ENCODE measurements around the gene ISOC2. TPM values are rescaled to one million over a fixed set of nuclear protein-coding genes. Genes with fewer than 3 reads are reported as not detected.
A peak's percentile ranks its signal among the peaks of the same experiment; 100 is the strongest.

Gene ISOC2
- total RNA-seq, 2 experiments from 2014 or later, result 28.2 to 35.7 TPM

DNA sequence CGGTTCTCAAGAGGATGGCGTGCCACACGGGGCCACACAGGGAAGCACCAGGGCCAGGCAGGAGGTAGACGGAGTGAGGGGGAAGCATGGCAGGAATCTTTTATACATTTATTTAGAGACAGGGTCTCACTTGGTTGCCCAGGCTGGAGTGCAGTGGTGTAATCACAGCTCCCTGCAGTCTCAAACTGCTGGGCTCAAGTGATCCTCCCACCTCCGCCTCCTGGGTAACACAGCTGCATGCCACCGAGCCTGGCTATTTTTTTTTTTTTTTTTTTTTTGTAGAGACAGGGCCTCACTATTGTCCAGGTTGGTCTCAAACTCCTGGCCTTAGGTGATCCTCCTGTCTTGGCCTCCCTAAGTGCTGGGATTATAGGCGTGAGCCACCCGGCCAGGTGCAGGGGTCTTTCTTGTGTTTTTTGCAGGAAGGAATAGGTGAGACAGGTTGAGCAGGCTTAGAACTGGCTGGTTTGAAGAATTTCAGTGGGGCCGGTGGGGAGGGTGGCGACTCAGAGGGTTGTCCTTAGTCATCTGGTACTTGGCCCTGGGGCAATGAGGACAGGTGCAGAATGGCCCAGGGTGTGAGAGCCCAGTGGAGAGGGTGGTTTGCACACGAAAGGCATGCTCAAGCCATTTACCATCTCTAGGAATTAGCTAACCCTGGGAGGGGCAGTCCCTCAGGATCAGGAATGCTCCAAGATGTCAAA is 34.4 kb upstream of the ISOC2 start:
- Mint-ChIP-seq H3K4me3 (no peak overlapping the region), H3K4me1 (no peaks in the 10 kb centered on the region), H3K9me3 (ENCODE audit: low read depth) (no peaks in the 10 kb centered on the region), H3K27ac (no peak overlapping the region), H3K36me3 (no peaks in the 10 kb centered on the region), H3K27me3 (peaks cover 5% of the 10 kb centered on the region)
- DNase-seq, result no peak
- CTCF ChIA-PET, result no interaction called here
- no peak for ATAC-seq

DNA sequence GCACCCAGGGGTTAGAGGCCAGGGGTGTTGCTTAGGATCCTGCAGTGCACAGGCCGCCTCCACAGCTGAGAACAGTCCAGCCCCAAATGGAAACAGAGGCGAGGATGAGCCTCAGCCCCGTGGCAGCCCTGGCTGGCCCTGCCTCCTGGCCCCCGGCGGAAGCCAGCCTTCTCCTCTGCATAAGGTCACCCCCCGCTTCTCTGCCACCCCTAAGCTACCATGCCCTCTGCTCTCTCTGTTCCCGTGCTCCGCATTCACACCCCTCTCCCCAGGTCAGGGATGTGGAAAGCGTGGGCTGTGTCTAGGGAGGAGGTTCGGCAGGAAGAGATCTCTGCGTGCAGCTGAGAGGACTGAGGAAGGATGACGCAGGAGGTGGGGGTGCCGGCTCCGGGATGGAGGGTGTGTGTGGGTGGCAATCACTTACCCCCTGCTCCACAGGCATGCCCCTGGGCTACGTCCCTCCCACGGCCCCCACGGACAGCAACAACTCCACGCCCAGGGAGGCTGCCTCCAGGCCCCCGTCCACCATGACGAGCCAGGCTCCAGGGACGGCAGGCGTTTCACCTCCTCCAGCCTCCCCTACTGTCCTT is 32.8 kb upstream of the ISOC2 start:
- Mint-ChIP-seq H3K4me1 (no peaks in the 10 kb centered on the region), H3K27me3 (peaks cover 5% of the 10 kb centered on the region), H3K27ac (no peak overlapping the region), H3K9me3 (ENCODE audit: low read depth) (no peaks in the 10 kb centered on the region), H3K36me3 (no peaks in the 10 kb centered on the region), H3K4me3 (peak overlapping the region; percentile 21)
- DNase-seq (no peak), ATAC-seq (peak; percentile 57)
- CTCF ChIA-PET, result interaction anchor here (0.9 to 6.4 kb wide), 4 partner anchors 10 to 137 kb away, joined by 3 to 45 read pairs (median 4); partner anchors contain the start of gene ZNF628

DNA sequence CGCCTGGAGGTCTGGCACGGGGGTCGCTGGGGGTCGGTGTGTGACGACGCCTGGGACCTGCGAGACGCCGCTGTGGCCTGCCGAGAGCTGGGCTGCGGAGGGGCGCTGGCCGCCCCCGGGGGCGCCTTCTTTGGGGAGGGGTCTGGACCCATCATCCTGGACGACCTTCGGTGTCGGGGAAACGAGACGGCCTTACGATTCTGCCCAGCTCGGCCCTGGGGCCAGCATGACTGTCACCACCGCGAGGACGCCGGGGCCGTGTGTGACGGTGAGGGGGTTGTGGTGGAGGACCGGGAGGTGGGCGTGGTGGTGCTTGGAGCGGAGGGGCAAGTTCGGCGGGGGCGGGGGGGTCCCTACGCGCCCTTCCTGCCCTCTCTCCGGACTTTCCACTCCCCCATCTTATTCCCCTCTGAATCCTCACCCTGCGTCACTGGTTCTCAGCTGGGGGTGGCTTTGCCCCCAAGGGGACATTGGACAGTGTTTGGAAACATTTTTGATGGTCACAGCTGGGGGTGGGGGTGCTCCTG is 32.3 kb upstream of the ISOC2 start:
- Mint-ChIP-seq H3K36me3 (no peaks in the 10 kb centered on the region), H3K4me3 (no peak overlapping the region), H3K27me3 (peaks cover 5% of the 10 kb centered on the region), H3K9me3 (ENCODE audit: low read depth) (no peaks in the 10 kb centered on the region), H3K4me1 (no peaks in the 10 kb centered on the region), H3K27ac (no peak overlapping the region)
- ATAC-seq (no peak), DNase-seq (no peak)
- CTCF ChIA-PET, result interaction anchor here (0.9 to 6.4 kb wide), 5 partner anchors 8 to 192 kb away, joined by 3 to 45 read pairs (median 3); partner anchors contain the start of gene ZNF628

DNA sequence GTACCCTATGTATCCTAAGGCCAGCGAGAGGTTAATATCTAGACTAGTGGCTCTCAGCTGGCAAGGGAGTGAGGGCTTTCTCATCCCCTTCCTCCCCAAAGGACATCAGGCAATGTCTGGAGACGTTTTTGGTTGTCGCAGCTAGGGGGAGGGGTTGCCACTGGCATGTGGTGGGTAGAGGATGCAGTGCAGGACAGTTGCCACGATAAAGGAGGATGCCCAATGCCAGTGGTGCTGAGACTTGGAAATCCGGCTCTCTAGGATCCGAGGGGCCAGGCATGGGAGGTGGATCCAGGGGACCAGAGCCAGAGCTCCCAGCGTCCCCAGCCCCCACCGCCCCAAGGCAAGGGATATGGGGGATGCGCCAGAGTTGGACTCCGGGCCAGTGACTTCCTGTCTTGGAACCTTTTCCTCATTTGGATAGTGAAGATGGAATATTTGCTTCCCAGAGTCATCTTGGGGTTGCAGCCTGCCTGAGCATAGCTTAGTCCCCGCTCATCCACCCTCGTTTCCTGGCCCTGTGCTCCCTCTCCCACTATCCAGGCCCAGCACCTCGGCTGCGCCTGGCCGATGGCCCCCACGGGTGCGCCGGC is 31.7 kb upstream of the ISOC2 start:
- ATAC-seq, result no peak

DNA sequence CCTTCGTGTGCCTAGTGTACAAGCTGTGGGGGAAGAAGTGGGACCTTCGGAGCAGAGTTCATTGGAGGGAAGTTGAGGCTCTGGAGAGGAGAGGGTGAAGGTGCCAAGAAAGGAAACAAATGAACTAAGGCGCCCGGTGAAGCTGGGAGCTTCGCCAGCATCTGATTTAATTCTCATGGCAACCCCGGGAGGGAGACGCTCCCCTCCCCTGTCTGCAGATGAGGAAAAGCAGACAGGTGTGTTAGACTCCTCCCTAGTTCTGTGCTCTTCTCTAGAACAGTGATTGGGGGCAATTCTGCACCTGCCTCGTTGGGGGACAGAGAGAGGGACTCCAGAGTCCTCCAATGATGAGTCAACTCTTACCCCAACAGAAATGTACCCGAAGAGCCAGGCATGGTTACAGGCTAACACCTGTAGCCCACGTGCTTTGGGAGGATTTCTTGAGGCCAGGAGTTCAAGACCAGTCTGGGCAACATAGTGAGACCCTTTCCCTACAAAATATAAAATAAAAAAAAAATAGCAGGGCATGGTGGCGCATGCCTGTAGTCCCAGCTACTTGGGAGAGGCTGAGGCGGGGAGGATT is 31.0 kb upstream of the ISOC2 start:
- no peaks in the 10 kb centered on the region for H3K4me1 Mint-ChIP-seq
- no peak for ATAC-seq
- no peaks in the 10 kb centered on the region for H3K36me3 Mint-ChIP-seq
- H3K9me3 Mint-ChIP-seq (ENCODE audit: low read depth), result no peaks in the 10 kb centered on the region
- CTCF ChIA-PET, result interaction anchor here (0.8 to 6.4 kb wide), 4 partner anchors 9 to 191 kb away, joined by 3 to 45 read pairs (median 3); no protein-coding TSS in a partner anchor
- H3K4me3 Mint-ChIP-seq, result no peak overlapping the region
- no peak overlapping the region for H3K27ac Mint-ChIP-seq
- H3K27me3 Mint-ChIP-seq, result peaks cover 5% of the 10 kb centered on the region
- DNase-seq, result no peak

More for the DNA sequence above, 31.7 kb upstream of the ISOC2 start:
- H3K4me1 Mint-ChIP-seq, result no peaks in the 10 kb centered on the region
- DNase-seq, result no peak
- H3K9me3 Mint-ChIP-seq (ENCODE audit: low read depth), result no peaks in the 10 kb centered on the region
- CTCF ChIA-PET, result interaction anchor here (0.8 to 6.4 kb wide), 4 partner anchors 8 to 191 kb away, joined by 3 to 45 read pairs (median 3); no protein-coding TSS in a partner anchor
- H3K36me3 Mint-ChIP-seq, result no peaks in the 10 kb centered on the region
- no peak overlapping the region for H3K27ac Mint-ChIP-seq
- H3K4me3 Mint-ChIP-seq, result no peak overlapping the region
- H3K27me3 Mint-ChIP-seq, result peaks cover 5% of the 10 kb centered on the region

DNA sequence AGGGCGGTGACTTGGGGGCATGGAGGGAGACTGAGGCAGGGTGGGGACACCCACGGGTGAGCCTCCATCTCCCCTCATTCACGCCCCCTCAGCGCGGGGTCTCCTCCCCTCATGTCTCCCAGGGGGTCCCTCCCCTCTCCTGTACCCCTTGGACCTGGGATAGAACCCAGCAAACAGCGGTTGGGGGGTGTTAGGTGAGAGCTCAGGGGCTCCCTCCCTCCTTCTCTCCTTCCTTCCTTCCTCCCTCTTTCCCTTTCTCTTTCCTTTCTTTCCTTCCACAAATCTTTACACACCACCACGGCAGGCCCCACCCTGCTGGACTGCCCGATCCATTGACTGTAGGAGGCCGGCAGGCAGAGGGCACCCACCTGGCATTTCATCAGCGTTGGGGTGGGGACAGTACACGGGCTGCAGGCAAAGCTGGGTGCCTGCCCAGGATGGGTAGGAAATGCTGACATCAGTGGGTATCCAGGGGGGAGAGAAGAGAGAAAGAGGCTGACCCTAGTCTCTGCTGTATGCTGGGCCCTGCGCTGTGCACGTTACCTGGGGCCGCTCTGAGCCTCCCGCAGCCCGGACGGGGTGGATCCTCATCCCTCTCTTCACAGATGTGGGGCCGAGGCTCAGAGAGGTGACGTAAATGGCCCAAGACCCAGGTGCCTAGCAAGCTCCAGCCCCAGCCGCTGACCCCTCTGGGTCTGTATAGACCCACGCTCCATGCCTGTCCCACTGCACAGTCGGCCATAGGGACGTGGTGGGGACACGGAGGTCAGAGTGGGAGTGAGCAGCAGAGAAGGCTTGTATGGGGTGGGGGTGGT is 30.3 kb upstream of the ISOC2 start:
- H3K4me1 Mint-ChIP-seq, result no peaks in the 10 kb centered on the region
- CTCF ChIA-PET, result interaction anchor here (1.3 to 6.4 kb wide), 3 partner anchors 13 to 351 kb away, joined by 3 to 45 read pairs (median 4); no protein-coding TSS in a partner anchor
- DNase-seq (no peak), ATAC-seq (no peak)
- no peaks in the 10 kb centered on the region for H3K36me3 Mint-ChIP-seq
- no peak overlapping the region for H3K4me3 Mint-ChIP-seq
- H3K9me3 Mint-ChIP-seq (ENCODE audit: low read depth), result no peaks in the 10 kb centered on the region
- H3K27ac Mint-ChIP-seq, result no peak overlapping the region
- H3K27me3 Mint-ChIP-seq, result peaks cover 5% of the 10 kb centered on the region

DNA sequence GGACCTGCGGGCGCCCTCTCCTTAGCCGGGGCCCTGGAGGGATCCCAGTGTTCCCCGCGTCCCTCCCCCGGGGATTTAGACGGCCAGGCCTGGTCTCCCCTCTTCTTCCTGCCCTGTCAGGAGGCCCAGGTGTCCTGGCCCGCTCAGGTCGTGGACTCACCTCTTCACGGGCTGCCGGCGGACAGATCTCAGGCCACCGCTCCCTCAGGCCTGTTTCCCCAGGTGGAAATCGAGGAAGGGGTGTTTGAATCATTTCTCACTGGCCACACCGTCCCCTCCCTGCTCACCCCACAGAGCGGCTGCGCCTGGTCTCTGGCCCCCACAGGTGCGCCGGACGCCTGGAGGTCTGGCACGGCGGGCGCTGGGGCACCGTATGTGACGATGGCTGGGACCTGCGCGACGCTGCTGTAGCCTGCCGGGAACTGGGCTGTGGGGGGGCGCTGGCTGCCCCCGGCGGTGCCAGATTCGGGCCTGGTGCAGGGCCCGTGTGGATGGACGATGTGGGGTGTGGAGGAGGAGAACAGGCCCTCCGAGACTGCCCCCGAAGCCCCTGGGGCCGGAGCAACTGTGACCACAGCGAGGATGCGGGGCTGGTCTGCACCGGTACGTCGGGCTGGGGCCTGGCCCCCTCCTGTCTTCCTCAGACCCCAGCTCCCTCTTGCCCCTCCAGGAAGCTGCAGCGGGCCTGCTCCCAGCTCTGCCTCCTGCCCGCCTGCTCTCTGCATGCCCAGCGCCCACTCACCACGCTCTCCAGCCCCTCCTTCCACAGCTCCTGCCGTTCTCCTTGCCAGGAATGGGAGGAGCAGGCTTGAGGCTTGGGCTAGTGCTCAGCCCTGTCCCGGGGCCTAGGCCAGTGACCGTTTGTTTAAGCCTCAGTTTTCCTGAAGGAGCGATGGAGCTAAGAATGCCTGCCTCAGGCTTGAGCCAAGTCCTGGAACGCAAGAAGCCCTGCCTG is 29.3 kb upstream of the ISOC2 start:
- DNase-seq (no peak), ATAC-seq (no peak)
- CTCF ChIA-PET, result interaction anchor here (1.3 to 6.4 kb wide), 2 partner anchors 14 to 350 kb away, joined by 4 to 45 read pairs; no protein-coding TSS in a partner anchor
- peaks cover 5% of the 10 kb centered on the region for H3K27me3 Mint-ChIP-seq
- H3K36me3 Mint-ChIP-seq, result no peaks in the 10 kb centered on the region
- no peaks in the 10 kb centered on the region for H3K9me3 Mint-ChIP-seq (ENCODE audit: low read depth)
- no peak overlapping the region for H3K27ac Mint-ChIP-seq
- peaks cover 5% of the 10 kb centered on the region for H3K4me1 Mint-ChIP-seq
- H3K4me3 Mint-ChIP-seq, result no peak overlapping the region

DNA sequence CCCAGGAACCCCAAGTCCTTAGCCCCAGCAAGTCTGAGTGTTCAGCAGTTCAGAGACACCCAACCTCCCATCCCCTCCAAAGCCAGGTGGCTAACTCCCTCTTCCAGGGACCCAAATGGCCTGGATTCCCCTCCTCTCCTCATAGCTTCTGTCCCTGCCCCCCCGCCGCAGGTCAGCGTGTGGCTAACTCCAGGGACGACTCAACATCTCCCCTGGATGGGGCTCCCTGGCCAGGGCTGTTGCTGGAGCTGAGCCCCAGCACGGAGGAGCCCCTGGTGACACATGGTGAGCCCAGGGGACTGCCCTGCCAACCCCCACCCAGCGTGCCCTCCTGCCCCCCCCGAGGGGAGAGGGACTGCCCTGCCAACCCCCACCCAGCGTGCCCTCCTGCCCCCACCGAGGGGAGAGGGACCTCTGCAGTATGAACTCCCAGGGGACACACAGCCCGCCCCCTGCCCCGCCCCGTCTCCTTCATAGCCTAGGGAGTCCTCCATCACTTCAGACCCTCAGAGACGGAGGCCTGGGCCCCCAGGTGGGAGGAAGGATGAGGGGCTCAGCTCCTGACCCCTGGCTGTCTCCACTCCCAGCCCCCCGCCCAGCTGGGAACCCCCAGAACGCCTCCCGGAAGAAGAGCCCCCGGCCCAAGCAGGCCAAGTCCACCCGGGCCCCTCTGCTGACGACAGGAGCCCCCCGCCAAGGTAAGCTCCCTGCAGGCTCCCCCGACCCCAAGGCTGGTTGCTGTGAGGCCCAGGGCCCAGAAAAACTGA is 28.5 kb upstream of the ISOC2 start:
- no peak for ATAC-seq
- no peaks in the 10 kb centered on the region for H3K36me3 Mint-ChIP-seq
- H3K9me3 Mint-ChIP-seq (ENCODE audit: low read depth), result no peaks in the 10 kb centered on the region
- H3K27ac Mint-ChIP-seq, result no peak overlapping the region
- no peak overlapping the region for H3K4me3 Mint-ChIP-seq
- peaks cover 5% of the 10 kb centered on the region for H3K4me1 Mint-ChIP-seq
- no peak for DNase-seq
- H3K27me3 Mint-ChIP-seq, result peaks cover 5% of the 10 kb centered on the region
- CTCF ChIA-PET, result interaction anchor here (1.0 to 6.4 kb wide), 2 partner anchors 15 to 116 kb away, joined by 3 to 45 read pairs; no protein-coding TSS in a partner anchor

DNA sequence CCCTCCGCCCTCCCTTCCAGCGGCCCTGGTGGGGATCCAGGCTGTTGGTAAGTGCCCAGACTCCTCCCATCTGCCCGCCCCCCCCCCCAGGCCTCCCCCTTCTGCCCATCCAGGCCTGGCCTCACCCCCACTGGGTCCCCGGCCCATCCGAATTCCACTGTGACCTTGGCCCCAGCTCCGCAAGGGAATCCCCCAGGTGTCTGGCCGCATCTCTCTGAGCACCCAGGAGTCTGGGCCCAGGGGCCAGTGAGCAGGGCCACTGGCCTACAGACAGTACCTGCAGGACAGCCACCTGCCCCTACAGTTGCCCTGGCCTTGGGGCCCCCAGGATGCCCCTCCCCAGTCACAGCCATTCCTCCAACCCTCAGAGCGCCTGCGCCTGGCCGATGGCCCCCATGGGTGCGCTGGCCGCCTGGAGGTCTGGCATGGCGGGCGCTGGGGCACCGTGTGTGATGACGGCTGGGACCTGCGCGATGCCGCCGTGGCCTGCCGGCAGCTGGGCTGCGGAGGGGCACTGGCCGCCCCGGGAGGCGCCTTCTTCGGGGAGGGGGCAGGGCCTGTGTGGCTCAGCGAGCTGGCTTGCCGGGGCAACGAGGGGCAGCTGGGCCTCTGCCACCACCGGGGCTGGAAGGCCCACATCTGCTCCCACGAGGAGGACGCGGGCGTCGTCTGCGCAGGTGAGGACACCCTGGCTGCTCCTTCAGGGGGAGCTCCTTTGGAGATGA is 27.7 kb upstream of the ISOC2 start:
- H3K4me3 Mint-ChIP-seq, result no peak overlapping the region
- peaks cover 5% of the 10 kb centered on the region for H3K27me3 Mint-ChIP-seq
- DNase-seq, result no peak
- H3K9me3 Mint-ChIP-seq (ENCODE audit: low read depth), result no peaks in the 10 kb centered on the region
- CTCF ChIA-PET, result interaction anchor here (1.0 to 6.4 kb wide), 2 partner anchors 15 to 117 kb away, joined by 3 to 45 read pairs; no protein-coding TSS in a partner anchor
- peaks cover 6% of the 10 kb centered on the region for H3K4me1 Mint-ChIP-seq
- H3K27ac Mint-ChIP-seq, result no peak overlapping the region
- no peaks in the 10 kb centered on the region for H3K36me3 Mint-ChIP-seq
- ATAC-seq, result no peak

DNA sequence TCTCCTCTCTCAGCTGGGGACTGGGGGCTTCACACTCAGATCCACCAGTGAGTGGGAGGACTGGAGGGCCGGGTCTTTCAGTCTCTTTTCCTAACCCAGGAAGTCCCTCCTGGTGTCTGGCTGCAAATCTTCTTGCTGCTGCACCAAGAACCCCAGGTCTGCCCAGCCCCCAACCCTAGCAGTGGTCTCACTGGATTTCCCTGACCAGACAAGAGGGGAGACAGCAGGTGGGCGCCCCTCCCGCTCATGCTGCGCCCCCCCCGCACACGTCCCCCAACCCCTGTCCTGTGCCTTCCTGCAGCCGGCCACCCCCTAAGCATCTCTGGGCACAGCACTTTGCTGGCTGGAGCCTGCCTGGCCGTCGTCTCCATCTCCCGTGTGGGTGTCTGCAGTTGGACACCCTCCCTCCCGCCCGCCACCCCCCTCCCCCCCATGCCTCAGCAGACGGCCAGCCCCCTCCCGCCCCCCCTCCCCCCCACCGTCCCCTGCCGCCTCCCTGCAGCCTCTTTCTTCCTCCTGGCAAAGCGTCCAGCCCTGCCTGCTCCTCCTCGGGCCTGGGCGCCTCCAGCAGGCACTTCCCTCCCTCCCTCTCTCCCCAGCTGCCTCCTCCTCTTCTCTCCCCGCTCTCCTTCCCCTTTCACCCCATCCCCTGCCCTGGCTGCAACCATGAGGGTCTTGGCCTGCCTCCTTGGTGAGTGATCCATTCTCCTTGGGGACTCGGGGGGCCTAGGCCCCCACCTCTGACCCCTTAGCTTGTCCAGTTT is 26.7 kb upstream of the ISOC2 start, which contains the start of gene SSC5D:
Gene SSC5D (plus strand): TSS at position 513 of the 764 bp plus-strand sequence. CDS start 154 bp downstream, at position 667.
- Mint-ChIP-seq H3K4me1 (peaks cover 6% of the 10 kb centered on the region), H3K36me3 (no peaks in the 10 kb centered on the region), H3K27me3 (peaks cover 3% of the 10 kb centered on the region), H3K27ac (no peak within 1 kb of the TSS), H3K9me3 (ENCODE audit: low read depth) (no peaks in the 10 kb centered on the region), H3K4me3 (no peak within 1 kb of the TSS)
- ATAC-seq (no peak), DNase-seq (no peak)
- CTCF ChIA-PET, result interaction anchor here (1.0 to 4.2 kb wide), 2 partner anchors 16 to 347 kb away, joined by 5 to 42 read pairs; no protein-coding TSS in a partner anchor

All from activated CD8-positive, alpha-beta memory T cell treated with anti-CD3 and anti-CD28 coated beads, Interleukin-2, amount 10 ng/mL, durations not matched to agents 7 days and 5 days (primary cell).